ENCODE results near the gene KCNK3.

Gene KCNK3

DNA sequence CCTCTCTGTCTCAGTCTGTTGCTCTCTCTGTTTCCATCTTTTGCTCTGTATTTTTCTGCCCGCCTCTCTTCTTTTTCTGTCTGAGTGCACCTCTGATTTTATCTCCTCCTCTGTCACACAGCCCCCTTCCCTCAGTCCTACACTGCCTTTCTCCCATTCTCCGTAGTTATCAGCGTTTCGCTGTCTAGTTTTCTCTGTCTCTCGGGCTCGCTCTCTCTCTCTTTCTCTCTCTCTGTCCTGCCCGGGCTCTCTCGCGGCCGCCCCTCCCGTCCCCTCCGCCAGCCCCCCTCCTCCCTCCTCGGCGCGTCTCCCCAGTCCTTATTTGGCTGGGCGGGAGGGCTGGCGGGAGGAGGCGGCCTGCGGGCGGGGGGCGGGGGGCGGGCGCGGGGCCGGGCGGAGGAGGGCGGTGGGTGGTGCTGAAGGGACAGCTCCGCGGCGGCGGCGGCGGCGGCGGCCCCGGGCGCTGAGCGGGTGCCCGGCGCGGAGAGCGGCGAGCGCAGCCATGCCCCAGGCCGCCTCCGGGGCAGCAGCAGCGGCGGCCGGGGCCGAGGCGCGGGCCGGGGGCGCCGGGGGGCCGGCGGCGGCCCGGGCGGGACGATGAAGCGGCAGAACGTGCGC lies at the start of gene KCNK3:
Gene KCNK3 (plus strand): TSS at position 444 of the 618 bp plus-strand sequence. CDS start 154 bp downstream, at position 598.
- H3K4me3 Mint-ChIP-seq, result no peak within 1 kb of the TSS
- H3K9me3 Mint-ChIP-seq, result no peaks in the 10 kb centered on the region
- H3K27ac Mint-ChIP-seq, result no peak within 1 kb of the TSS
- peaks cover 65% of the 10 kb centered on the region for H3K27me3 Mint-ChIP-seq
- no peaks in the 10 kb centered on the region for H3K36me3 Mint-ChIP-seq
- H3K4me1 Mint-ChIP-seq, result peaks cover 6% of the 10 kb centered on the region
- peak; percentile 28 for ATAC-seq

DNA sequence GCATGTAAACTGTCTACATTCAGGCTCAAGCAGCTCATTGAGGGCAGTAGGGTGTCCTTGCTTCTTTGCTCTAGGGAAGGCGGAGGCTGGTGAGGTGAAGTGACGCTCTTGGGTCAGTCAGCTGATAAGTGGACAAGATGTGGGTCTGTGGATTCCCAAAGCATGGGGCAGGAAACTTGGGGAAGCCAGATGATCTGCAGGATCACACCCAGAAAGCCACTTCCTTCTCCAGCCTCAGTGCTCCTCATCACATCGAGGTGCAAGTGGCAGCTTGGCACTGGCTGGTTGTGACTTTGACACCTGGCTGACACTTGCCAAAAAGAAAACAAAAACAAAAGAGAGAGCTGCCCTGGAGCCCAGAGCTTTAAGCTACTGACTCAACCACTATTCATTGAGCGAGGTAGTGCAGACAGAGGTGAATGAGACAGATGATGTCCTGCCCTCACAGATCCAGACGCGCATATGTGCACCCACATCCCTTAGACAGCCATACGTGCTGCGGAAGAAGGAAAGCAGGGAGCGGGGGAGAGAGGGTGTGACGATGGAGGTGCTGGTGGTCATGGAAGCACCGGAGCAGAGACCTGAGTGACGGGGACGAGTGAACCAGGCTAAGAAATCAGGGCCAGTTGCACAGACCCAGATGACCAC lies 48.2 kb upstream of the KCNK3 start:
- Mint-ChIP-seq H3K27ac (no peak overlapping the region), H3K9me3 (no peaks in the 10 kb centered on the region), H3K27me3 (peaks cover 69% of the 10 kb centered on the region)

DNA sequence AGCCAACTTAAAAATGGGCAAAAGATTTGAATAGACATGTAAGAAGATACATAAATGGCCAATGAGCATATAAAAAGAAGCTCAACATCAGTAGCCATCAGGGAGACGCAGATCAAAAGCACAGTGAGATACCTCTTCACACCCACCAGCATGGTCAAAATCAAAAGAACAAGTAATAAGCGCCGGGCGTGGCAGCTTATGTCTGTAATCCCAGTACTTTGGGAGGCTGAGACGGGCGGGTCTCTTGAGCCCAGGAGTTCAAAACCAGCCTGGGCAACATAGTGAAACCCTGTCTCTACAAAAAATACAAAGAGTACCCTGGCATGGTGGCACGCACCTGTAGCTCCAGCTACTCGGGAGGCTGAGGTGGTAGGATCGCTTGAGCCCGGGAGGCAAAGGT lies 46.8 kb upstream of the KCNK3 start:
- Mint-ChIP-seq H3K4me1 (no peaks in the 10 kb centered on the region), H3K27ac (no peak overlapping the region), H3K9me3 (no peaks in the 10 kb centered on the region), H3K27me3 (peaks cover 67% of the 10 kb centered on the region), H3K4me3 (no peak overlapping the region), H3K36me3 (no peaks in the 10 kb centered on the region)
- no peak for ATAC-seq

More for the DNA sequence above, 48.2 kb upstream of the KCNK3 start:
- no peak for ATAC-seq
- Mint-ChIP-seq H3K36me3 (no peaks in the 10 kb centered on the region), H3K4me1 (no peaks in the 10 kb centered on the region), H3K4me3 (no peak overlapping the region)

DNA sequence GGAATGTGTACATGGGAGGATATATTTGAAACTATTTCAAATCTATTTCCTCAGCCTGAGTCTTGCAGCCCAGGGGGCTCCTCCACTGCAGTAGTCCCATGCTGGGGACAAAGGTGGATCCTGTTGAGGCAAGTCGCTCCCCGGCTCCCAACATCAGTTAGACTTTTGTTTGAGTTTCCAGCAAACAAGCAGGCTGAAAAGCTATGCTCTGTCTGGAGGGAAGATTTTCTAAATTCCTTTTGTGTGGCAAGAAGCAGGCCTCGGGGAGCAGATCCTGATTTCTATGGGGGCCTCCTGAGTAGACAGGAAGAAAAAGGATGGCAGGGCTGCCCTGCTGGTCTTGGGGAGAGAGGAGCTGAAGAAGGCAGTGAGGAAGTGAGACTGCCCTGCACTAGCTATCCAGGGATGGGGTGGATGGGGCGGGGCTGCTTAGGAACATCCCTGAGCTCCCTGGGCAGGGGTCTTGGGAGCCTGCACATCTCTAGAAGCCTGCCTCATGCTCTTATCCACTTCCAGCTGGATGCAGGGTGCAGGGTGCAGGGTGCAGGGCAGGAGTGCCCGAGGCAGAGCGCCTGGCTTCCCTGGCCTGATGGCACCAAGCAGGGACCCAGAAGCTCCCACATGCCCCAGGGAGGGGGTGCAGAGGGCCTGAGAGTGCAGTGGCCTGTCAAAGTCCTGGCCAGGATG lies 45.4 kb upstream of the KCNK3 start:
- no peaks in the 10 kb centered on the region for H3K9me3 Mint-ChIP-seq
- no peaks in the 10 kb centered on the region for H3K4me1 Mint-ChIP-seq
- no peak for ATAC-seq
- no peaks in the 10 kb centered on the region for H3K36me3 Mint-ChIP-seq
- no peak overlapping the region for H3K27ac Mint-ChIP-seq
- peaks cover 70% of the 10 kb centered on the region for H3K27me3 Mint-ChIP-seq
- H3K4me3 Mint-ChIP-seq, result no peak overlapping the region

DNA sequence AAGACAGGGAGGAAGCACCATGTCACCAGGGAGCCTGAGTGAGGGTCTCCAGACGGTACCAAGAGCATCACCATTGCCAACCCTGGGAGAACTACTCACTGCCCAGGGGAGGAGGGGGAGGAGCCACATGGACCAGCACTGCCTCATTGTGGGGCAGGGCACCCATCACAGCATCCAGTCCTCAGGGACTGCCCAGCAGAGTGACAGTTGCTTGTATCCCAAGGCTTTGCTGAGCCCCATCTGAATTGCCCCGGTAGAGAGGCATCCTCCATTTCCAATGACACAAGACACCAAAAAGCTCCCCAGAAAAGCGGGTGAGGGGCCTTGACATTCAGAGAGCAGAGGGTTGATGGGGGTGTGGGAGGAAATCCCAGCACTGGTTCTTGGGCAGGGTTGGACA lies 44.5 kb upstream of the KCNK3 start:
- H3K4me1 Mint-ChIP-seq, result no peaks in the 10 kb centered on the region
- no peak overlapping the region for H3K27ac Mint-ChIP-seq
- no peak overlapping the region for H3K4me3 Mint-ChIP-seq
- no peak for ATAC-seq
- H3K36me3 Mint-ChIP-seq, result no peaks in the 10 kb centered on the region
- H3K27me3 Mint-ChIP-seq, result peaks cover 73% of the 10 kb centered on the region
- H3K9me3 Mint-ChIP-seq, result no peaks in the 10 kb centered on the region

DNA sequence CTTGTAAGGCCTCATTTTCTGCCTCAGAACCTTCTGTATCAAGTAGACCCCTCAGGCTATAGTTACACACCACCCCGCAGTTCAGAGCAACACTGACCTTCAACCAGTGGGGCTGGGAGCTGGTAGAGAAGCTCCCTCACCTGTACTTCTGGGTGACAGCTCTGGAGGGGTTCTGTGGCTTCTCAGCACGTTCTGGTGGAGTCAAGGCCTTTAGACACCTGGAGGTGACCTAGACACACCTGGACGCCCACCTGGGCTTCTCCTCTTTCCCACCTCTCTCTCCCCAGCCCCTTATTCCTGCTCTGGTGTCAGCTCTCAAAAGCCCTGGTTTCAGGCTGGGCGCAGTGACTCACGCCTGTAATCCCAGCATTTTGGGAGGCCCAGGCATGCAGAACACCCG lies 44.0 kb upstream of the KCNK3 start:
- Mint-ChIP-seq H3K36me3 (no peaks in the 10 kb centered on the region), H3K27ac (no peak overlapping the region), H3K27me3 (peaks cover 74% of the 10 kb centered on the region), H3K4me1 (no peaks in the 10 kb centered on the region), H3K4me3 (no peak overlapping the region), H3K9me3 (no peaks in the 10 kb centered on the region)
- ATAC-seq, result no peak

DNA sequence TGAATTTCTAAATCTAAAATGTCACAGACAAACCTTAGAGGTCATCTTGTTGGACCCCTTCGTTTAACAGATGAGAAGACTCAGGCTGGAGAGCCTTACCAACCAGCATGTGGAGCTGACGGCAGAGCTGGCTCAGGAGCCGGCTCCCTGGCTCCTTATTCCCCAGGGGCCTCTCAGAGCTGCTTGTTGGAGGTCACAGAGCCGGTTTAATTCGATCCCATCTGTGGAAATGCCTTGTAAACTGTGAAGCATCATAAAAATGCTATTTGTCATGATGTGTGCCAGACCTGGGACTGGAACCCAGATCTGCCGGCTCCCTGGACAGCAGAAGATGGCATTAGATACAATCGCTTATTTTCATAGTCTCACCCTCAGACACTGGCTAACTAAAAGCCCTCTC lies 43.2 kb upstream of the KCNK3 start:
- Mint-ChIP-seq H3K4me1 (no peaks in the 10 kb centered on the region), H3K9me3 (no peaks in the 10 kb centered on the region), H3K4me3 (no peak overlapping the region), H3K27ac (no peak overlapping the region), H3K27me3 (peaks cover 75% of the 10 kb centered on the region), H3K36me3 (no peaks in the 10 kb centered on the region)
- no peak for ATAC-seq

DNA sequence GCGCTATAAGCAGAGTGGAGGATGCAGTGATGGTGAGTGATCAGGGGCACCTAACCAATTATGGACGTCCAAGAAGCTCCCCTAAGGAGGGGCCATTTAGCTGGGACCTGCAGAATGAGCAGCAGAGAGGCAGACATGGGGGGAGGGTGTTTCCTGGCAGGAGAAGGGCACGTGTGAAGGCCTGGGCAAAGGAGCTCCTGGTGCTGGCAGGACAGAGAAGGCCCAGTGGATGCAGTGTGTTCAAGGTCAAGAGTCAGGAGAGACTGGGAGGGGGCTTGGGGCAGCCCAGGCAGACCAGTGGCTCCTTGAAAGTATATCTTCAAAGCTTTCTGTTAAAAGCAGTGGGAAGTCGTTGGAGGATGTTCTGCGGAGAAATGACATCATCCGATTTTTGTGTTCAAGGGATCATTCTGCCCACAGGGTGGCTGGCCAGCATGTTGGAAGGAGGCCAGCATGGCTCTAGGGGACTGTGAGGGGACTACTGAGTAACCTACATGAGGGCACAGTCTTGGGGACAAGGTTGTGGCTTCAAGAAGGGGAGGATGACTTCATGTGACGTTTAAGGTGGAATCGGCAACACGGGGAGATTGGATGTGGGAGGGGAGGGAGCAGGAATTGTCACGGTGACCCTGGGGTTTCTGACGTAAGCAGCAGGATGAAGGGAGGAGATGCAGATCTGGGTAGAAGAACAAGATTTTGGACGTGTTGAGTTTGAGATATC lies 42.4 kb upstream of the KCNK3 start:
- no peak overlapping the region for H3K27ac Mint-ChIP-seq
- no peak overlapping the region for H3K4me3 Mint-ChIP-seq
- peaks cover 71% of the 10 kb centered on the region for H3K27me3 Mint-ChIP-seq
- H3K4me1 Mint-ChIP-seq, result no peaks in the 10 kb centered on the region
- H3K9me3 Mint-ChIP-seq, result no peaks in the 10 kb centered on the region
- no peaks in the 10 kb centered on the region for H3K36me3 Mint-ChIP-seq
- no peak for ATAC-seq

DNA sequence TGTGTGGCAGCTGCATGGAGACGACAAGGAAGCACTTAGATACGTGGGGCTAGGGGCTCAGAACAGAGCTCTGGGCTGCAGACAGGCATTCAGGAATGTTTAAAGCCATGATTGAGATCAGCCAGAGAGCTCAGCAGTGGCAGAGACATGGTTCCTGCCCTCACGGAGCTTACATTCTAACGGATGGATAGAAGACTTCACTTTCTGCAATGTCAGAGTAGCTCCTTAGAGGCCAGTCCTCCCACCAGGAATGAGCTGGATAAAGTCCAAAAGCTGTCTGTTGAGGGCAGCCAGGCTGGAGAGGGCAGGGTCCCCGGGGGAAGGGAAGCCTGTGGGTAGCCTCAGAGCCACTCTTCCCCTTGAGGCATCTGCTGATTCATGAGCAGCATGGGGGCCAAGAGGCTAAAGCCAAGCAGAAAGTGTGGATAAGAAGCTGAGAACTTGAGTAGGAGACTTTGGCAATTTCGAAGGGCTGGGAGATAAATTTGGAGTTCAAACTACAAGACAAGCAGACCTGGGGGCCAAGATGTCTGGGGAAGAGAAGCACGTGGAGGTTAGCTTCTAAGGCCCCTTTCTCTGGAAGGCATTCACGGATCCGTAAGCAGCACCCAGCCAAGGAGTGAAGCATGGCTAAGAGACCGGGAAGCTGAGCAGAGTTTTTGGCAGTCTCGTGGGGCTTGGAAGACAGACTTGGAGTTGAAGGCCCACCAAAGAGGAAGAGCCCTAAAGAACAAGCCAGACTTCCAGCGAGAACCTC lies 41.6 kb upstream of the KCNK3 start:
- Mint-ChIP-seq H3K9me3 (no peaks in the 10 kb centered on the region), H3K27ac (no peak overlapping the region), H3K27me3 (peaks cover 63% of the 10 kb centered on the region), H3K4me1 (no peaks in the 10 kb centered on the region), H3K36me3 (no peaks in the 10 kb centered on the region), H3K4me3 (no peak overlapping the region)
- no peak for ATAC-seq

DNA sequence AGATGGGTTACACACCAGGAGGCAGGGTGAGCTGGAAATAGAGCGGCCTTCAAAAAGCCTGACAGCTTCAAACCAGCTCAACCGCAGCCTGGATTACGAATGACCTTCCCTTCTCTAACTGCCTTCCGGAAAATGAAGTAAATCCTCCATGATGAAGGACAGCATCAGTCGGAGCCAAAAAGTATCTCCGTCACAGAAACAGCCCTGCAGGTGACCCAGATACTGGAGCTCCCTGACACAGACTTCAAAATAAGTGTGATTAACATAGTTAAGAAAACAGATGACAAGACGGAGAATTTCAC lies 41.1 kb upstream of the KCNK3 start:
- H3K36me3 Mint-ChIP-seq, result no peaks in the 10 kb centered on the region
- H3K4me1 Mint-ChIP-seq, result no peaks in the 10 kb centered on the region
- no peak overlapping the region for H3K27ac Mint-ChIP-seq
- no peak for ATAC-seq
- H3K27me3 Mint-ChIP-seq, result peaks cover 58% of the 10 kb centered on the region
- no peak overlapping the region for H3K4me3 Mint-ChIP-seq
- no peaks in the 10 kb centered on the region for H3K9me3 Mint-ChIP-seq

DNA sequence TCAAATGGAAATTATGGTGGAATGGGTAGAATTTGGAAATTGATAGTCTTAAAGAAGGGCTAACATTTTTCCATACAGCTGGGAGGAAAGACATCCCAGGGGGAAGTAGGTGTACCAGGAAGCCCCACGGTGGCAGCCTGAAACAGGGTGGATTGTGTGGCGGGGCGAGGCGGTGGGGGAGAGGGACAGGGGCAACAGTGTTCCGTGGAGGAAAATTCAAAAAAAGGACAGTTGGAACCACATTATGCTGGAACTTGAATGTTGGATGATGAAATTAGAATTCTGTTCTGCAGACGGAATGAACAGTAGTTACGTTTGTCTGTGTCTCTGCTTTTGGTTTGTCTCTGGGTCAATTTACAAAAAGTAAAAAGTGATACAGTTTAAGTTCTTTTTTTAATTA lies 40.7 kb upstream of the KCNK3 start:
- Mint-ChIP-seq H3K27ac (no peak overlapping the region), H3K9me3 (no peaks in the 10 kb centered on the region), H3K4me3 (no peak overlapping the region), H3K36me3 (no peaks in the 10 kb centered on the region), H3K4me1 (no peaks in the 10 kb centered on the region), H3K27me3 (peaks cover 56% of the 10 kb centered on the region)
- ATAC-seq, result no peak

DNA sequence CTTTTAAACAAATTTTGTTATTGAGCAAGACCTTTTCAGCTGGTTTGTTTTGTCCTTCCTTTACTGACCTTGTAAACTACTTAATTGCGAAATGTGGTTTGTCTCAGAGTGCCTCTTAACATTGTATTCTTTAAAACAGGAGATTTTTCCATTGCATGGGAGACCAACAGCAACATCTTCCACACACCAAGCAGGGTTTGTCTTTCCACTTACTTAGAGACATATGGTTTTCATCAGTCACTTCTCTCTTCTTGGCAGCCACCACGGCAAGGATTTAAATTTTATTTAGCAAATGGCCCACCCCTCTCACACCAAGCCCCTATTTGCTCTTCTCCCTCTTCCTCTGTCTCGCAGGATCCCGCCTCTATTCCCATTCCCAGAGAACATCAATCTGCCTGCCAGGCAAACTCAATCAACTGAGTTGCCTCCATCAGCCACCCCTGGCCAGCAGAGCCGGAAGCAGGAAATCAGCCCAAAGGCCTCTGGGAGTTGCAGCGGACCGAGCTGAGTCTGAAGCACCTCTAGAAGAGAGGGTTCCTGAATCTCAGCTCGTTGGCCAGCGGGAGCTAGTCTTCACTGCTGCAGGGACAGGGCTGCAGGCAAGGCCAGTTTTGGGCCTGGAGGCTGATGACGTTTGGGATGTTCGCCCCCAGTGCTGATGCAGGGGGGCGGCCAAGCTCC lies 40.0 kb upstream of the KCNK3 start:
- Mint-ChIP-seq H3K4me3 (no peak overlapping the region), H3K36me3 (no peaks in the 10 kb centered on the region), H3K9me3 (no peaks in the 10 kb centered on the region), H3K4me1 (no peaks in the 10 kb centered on the region), H3K27ac (no peak overlapping the region), H3K27me3 (peaks cover 50% of the 10 kb centered on the region)
- ATAC-seq, result no peak

DNA sequence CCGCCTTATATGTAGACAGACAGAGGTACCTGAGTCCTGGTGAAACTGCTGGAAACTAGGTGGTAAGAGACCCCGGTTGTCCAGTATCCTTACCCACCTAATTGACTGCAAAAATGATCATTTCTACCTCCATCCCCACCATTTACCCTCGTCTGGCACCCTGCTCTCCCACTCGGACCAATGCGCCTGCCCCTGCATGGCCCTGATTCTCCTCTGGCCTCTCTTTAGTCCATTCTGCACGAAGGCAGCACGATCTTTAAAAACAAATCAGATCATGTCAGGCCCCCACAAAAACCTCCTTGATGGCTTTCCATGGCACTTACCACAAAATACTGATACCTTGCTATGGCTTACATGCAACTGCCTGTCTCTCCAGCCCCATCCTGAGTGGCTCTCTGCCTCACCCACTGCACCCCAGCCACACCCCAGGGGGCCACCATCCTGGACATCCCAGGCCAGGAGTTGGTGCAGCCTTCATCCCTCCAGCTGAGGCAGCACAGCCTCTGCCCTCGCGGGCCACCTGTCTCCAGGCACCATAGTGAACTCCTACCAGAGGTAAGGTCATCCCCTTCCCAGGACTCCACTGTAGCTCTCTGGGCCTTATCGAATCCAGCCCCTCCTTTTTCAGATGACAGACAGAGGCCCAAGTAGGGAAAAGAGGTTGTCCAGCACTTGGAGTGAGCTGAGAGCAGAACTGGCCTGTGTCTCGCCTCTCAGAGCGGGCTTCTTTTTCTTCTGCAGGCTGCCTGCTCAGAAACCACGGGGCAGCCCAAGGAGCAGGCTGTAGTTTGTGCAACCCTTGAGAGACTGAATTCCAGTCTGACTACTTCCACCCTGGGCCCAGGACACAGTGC lies 39.1 kb upstream of the KCNK3 start:
- Mint-ChIP-seq H3K27ac (no peak overlapping the region), H3K27me3 (peaks cover 50% of the 10 kb centered on the region)

DNA sequence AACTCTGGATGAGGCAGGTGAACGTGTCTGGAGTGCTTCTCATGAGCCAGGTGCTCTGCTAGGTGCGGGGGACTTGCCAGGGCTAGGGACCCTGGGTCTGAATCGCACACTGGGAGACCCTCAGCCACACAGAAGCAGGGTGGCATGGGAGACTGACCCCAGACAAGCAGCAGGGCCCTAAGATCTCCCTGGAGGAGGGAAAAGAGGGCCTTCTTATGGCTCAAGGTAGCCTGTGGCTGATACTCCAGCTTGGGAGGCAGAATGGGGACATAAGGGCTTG lies 38.5 kb upstream of the KCNK3 start:
- no peaks in the 10 kb centered on the region for H3K4me1 Mint-ChIP-seq
- no peak for ATAC-seq
- H3K27me3 Mint-ChIP-seq, result peaks cover 50% of the 10 kb centered on the region
- H3K27ac Mint-ChIP-seq, result no peak overlapping the region
- H3K36me3 Mint-ChIP-seq, result no peaks in the 10 kb centered on the region
- peaks cover 5% of the 10 kb centered on the region for H3K9me3 Mint-ChIP-seq
- H3K4me3 Mint-ChIP-seq, result no peak overlapping the region

More for the DNA sequence above, 39.1 kb upstream of the KCNK3 start:
- H3K9me3 Mint-ChIP-seq, result no peaks in the 10 kb centered on the region
- no peak overlapping the region for H3K4me3 Mint-ChIP-seq
- ATAC-seq, result no peak
- no peaks in the 10 kb centered on the region for H3K4me1 Mint-ChIP-seq
- no peaks in the 10 kb centered on the region for H3K36me3 Mint-ChIP-seq

Measured in stimulated activated memory B cell treated with anti-CD40 and anti-IgM and Interleukin-4, amounts not matched to agents 10 μg/mL and 1 μg/mL and 100 μg/mL, for 72 hours (primary cell).